ENCODE measurements around the gene SPATA16. TPM values are rescaled to one million over a fixed set of nuclear protein-coding genes. Genes with fewer than 3 reads are reported as not detected.

Gene SPATA16
- total RNA-seq, 1 experiment from 2014 or later = 0.44 TPM

DNA sequence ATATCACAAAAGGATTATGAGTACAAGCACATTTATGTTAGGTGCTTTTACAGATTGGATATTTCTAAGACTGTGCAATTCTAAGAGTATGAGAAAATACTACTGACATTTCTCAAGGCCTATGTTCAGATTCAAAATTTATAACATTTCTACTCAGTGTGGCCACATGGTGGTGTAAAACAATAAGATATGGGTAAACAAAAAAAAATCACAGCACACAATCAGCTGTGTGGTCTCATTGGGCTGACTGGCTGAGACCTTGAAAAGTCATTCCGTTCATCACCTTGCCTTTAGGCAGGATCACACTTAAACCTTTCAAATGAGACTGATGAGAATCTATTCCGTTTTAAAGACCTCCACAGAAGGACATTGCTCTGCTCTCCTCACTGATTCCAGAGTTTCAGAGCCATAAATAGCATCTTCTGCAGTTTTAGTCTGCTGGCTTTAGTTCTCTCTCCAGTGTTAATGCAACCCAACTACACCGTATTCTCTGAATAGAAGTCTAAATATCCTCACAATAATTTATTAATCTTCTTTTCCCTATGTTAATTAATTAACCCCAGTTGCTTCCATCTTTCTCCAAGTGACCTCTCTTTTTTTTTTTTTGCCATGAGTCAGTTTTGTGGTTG lies 158.2 kb downstream of the SPATA16 start:
- no peaks in the 10 kb centered on the region for H3K27me3 Mint-ChIP-seq (ENCODE audit: low read depth)
- no peaks in the 10 kb centered on the region for H3K9me3 Mint-ChIP-seq
- no peaks in the 10 kb centered on the region for H3K36me3 Mint-ChIP-seq
- ATAC-seq = no peak
- no peak for DNase-seq (ENCODE audit: low spot score)
- ChIA-PET POLR2A (no interaction called here), CTCF (interaction anchor here (1.0 kb wide), 1 partner anchor 146 kb away, joined by 3 read pairs; no protein-coding TSS in a partner anchor)
- H3K4me1 Mint-ChIP-seq = peaks cover 11% of the 10 kb centered on the region
- H3K4me3 Mint-ChIP-seq = no peak overlapping the region
- H3K27ac Mint-ChIP-seq = no peak overlapping the region
- no peak for TF ChIP-seq ZNF396 (CRISPR knock-in tag; IDR thresholded peaks at IDR 0.05; ENCODE audit: borderline replicate concordance)
- no peak for TF ChIP-seq MXD4 (CRISPR knock-in tag; IDR thresholded peaks at IDR 0.05; ENCODE audit: borderline replicate concordance)

GRCh38 chr3:172981407-172981983 lies 159.5 kb downstream of the SPATA16 start:
- Mint-ChIP-seq H3K4me3 (no peak overlapping the region), H3K27ac (no peak overlapping the region), H3K36me3 (no peaks in the 10 kb centered on the region), H3K9me3 (no peaks in the 10 kb centered on the region), H3K4me1 (peaks cover 4% of the 10 kb centered on the region), H3K27me3 (ENCODE audit: low read depth) (no peaks in the 10 kb centered on the region)
- DNase-seq (ENCODE audit: low spot score) (no peak), ATAC-seq (no peak)
- ChIA-PET POLR2A (no interaction called here), CTCF (no interaction called here)
- no peak for TF ChIP-seq ZSCAN18 (CRISPR knock-in tag; IDR thresholded peaks at IDR 0.05)
- TF ChIP-seq ZNF317 (CRISPR knock-in tag; IDR thresholded peaks at IDR 0.05; ENCODE audit: borderline replicate concordance, low read depth) = no peak

- ChIA-PET POLR2A (no interaction called here), CTCF (no interaction called here)
- H3K27me3 Mint-ChIP-seq (ENCODE audit: low read depth) = no peaks in the 10 kb centered on the region
- TF ChIP-seq, protein P1, sequence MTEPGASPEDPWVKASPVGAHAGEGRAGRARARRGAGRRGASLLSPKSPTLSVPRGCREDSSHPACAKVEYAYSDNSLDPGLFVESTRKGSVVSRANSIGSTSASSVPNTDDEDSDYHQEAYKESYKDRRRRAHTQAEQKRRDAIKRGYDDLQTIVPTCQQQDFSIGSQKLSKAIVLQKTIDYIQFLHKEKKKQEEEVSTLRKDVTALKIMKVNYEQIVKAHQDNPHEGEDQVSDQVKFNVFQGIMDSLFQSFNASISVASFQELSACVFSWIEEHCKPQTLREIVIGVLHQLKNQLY (CRISPR knock-in tag; IDR thresholded peaks at IDR 0.05) = no peak
- TF ChIP-seq, protein P2, sequence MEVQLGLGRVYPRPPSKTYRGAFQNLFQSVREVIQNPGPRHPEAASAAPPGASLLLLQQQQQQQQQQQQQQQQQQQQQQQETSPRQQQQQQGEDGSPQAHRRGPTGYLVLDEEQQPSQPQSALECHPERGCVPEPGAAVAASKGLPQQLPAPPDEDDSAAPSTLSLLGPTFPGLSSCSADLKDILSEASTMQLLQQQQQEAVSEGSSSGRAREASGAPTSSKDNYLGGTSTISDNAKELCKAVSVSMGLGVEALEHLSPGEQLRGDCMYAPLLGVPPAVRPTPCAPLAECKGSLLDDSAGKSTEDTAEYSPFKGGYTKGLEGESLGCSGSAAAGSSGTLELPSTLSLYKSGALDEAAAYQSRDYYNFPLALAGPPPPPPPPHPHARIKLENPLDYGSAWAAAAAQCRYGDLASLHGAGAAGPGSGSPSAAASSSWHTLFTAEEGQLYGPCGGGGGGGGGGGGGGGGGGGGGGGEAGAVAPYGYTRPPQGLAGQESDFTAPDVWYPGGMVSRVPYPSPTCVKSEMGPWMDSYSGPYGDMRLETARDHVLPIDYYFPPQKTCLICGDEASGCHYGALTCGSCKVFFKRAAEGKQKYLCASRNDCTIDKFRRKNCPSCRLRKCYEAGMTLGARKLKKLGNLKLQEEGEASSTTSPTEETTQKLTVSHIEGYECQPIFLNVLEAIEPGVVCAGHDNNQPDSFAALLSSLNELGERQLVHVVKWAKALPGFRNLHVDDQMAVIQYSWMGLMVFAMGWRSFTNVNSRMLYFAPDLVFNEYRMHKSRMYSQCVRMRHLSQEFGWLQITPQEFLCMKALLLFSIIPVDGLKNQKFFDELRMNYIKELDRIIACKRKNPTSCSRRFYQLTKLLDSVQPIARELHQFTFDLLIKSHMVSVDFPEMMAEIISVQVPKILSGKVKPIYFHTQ (CRISPR knock-in tag; IDR thresholded peaks at IDR 0.05) = no peak
- TF ChIP-seq NR2C2 (CRISPR knock-in tag; IDR thresholded peaks at IDR 0.05) = no peak
- no peak for TF ChIP-seq ZBTB21 (CRISPR knock-in tag; IDR thresholded peaks at IDR 0.05; ENCODE audit: borderline replicate concordance)
- TF ChIP-seq ATF1 (CRISPR knock-in tag; IDR thresholded peaks at IDR 0.05) = no peak
- TF ChIP-seq, protein P3, sequence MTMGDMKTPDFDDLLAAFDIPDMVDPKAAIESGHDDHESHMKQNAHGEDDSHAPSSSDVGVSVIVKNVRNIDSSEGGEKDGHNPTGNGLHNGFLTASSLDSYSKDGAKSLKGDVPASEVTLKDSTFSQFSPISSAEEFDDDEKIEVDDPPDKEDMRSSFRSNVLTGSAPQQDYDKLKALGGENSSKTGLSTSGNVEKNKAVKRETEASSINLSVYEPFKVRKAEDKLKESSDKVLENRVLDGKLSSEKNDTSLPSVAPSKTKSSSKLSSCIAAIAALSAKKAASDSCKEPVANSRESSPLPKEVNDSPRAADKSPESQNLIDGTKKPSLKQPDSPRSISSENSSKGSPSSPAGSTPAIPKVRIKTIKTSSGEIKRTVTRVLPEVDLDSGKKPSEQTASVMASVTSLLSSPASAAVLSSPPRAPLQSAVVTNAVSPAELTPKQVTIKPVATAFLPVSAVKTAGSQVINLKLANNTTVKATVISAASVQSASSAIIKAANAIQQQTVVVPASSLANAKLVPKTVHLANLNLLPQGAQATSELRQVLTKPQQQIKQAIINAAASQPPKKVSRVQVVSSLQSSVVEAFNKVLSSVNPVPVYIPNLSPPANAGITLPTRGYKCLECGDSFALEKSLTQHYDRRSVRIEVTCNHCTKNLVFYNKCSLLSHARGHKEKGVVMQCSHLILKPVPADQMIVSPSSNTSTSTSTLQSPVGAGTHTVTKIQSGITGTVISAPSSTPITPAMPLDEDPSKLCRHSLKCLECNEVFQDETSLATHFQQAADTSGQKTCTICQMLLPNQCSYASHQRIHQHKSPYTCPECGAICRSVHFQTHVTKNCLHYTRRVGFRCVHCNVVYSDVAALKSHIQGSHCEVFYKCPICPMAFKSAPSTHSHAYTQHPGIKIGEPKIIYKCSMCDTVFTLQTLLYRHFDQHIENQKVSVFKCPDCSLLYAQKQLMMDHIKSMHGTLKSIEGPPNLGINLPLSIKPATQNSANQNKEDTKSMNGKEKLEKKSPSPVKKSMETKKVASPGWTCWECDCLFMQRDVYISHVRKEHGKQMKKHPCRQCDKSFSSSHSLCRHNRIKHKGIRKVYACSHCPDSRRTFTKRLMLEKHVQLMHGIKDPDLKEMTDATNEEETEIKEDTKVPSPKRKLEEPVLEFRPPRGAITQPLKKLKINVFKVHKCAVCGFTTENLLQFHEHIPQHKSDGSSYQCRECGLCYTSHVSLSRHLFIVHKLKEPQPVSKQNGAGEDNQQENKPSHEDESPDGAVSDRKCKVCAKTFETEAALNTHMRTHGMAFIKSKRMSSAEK (CRISPR knock-in tag; IDR thresholded peaks at IDR 0.05; ENCODE audit: borderline replicate concordance) = no peak
- TF ChIP-seq ERG (CRISPR knock-in tag; IDR thresholded peaks at IDR 0.05) = no peak
- no peak for ATAC-seq
- no peak for DNase-seq (ENCODE audit: low spot score)
- H3K4me3 Mint-ChIP-seq = no peak overlapping the region
- H3K27ac Mint-ChIP-seq = no peak overlapping the region
- H3K9me3 Mint-ChIP-seq = no peaks in the 10 kb centered on the region
- H3K4me1 Mint-ChIP-seq = peaks cover 4% of the 10 kb centered on the region
- H3K36me3 Mint-ChIP-seq = no peaks in the 10 kb centered on the region
These were observed 160.2 kb downstream of the SPATA16 start for GRCh38 chr3:172980849-172981248.
